IMR-90 (cell line): ENCODE results near the gene RPTOR. TPM values are rescaled to one million over a fixed set of nuclear protein-coding genes. Genes with fewer than 3 reads are reported as not detected.
"Not testable (repeated sequence)": the region's sequence is repeated elsewhere in the genome, so short reads cannot be mapped to it uniquely, and the experiment has no call there.

Source experiments
- ATAC-seq: fragments of 200-7000 bp; cut with Tn5 transposase; 2 replicates; pipeline ENCODE4 v1.9.1; 2020; ENCODE audit warnings: low read depth, mild to moderate bottlenecking, moderate library complexity
- BruUV-seq: library from RNA; stranded (reverse); fragments of 400-500 nt; replicated peaks from 2 replicates; lab custom pipeline; 2021; lab: Mats Ljungman, UMichigan
- CTCF ChIA-PET: fragments of 300-600 bp; formaldehyde crosslinking; extraction: SDS; loops from one replicate; lab custom pipeline; 2021; ENCODE audit warnings: antibody characterized with exemption; lab: Yijun Ruan, JAX
- POLR2A ChIA-PET: fragments of 300-600 bp; sonication (Branson Sonifier 250); formaldehyde crosslinking; loops from one replicate; lab custom pipeline; 2022; ENCODE audit warnings: antibody characterized with exemption; ENCODE audit not compliant: unreplicated experiment; lab: Charles Lee
- DNase-seq: peaks from one replicate; pipeline ENCODE4 v3.0.0; 2013
- H2AFZ ChIP-seq: replicated peaks from 2 replicates; pipeline ENCODE3; 2013; ENCODE audit warnings: low read length, mild to moderate bottlenecking; ENCODE audit not compliant: poor library complexity
- H2AK5ac ChIP-seq: 2 replicates; pipeline ENCODE4 v1.6.1; 2013; ENCODE audit warnings: low read depth, low read length, inconsistent platforms
- H2AK9ac ChIP-seq: replicated peaks from 2 replicates; pipeline ENCODE3; 2013; ENCODE audit warnings: mild to moderate bottlenecking, low read depth, low read length, moderate library complexity; ENCODE audit not compliant: poor library complexity
- H2BK120ac ChIP-seq: 2 replicates; pipeline ENCODE4 v1.6.1; 2013; ENCODE audit warnings: low read depth, low read length, inconsistent platforms
- H2BK15ac ChIP-seq: 3 replicates; pipeline ENCODE4 v1.6.1; 2013; ENCODE audit warnings: low read depth, low read length, inconsistent platforms
- H2BK20ac ChIP-seq: 2 replicates; pipeline ENCODE4 v1.6.1; 2013; ENCODE audit warnings: low read depth, mild to moderate bottlenecking, inconsistent platforms, low read length, moderate library complexity
- H2BK5ac ChIP-seq: 2 replicates; pipeline ENCODE4 v1.6.1; 2013; ENCODE audit warnings: mild to moderate bottlenecking, low read depth, low read length, inconsistent platforms; ENCODE audit not compliant: poor library complexity, severe bottlenecking
- H3K14ac ChIP-seq: replicated peaks from 2 replicates; pipeline ENCODE4 v1.6.1; 2013; ENCODE audit warnings: low read depth, low read length, inconsistent platforms
- H3K18ac ChIP-seq: 2 replicates; pipeline ENCODE4 v1.6.1; 2013; ENCODE audit warnings: low read depth, low read length, control low read depth
- H3K23ac ChIP-seq: 2 replicates; pipeline ENCODE4 v1.6.1; 2013; ENCODE audit warnings: low read depth, low read length, inconsistent platforms
- H3K27ac ChIP-seq: 2 replicates; pipeline ENCODE4 v1.5.1; 2013; ENCODE audit warnings: mild to moderate bottlenecking, control low read depth, low read length; ENCODE audit not compliant: insufficient read depth
- H3K27me3 ChIP-seq: 2 replicates; pipeline ENCODE4 v1.6.1; 2013; ENCODE audit warnings: low read length; ENCODE audit not compliant: control insufficient read depth, insufficient read depth
- H3K36me3 ChIP-seq: 2 replicates; pipeline ENCODE4 v1.6.1; 2013; ENCODE audit warnings: low read length, mixed read lengths; ENCODE audit not compliant: control insufficient read depth, insufficient read depth
- H3K4ac ChIP-seq: 2 replicates; pipeline ENCODE4 v1.6.1; 2013; ENCODE audit warnings: low read depth, low read length, inconsistent platforms
- H3K4me1 ChIP-seq: 2 replicates; pipeline ENCODE4 v1.6.1; 2013; ENCODE audit warnings: low read length, mixed read lengths; ENCODE audit not compliant: control insufficient read depth, insufficient read depth
- H3K4me2 ChIP-seq: 2 replicates; pipeline ENCODE4 v1.6.1; 2013; ENCODE audit warnings: low read depth, mild to moderate bottlenecking, control low read depth, low read length, moderate library complexity
- H3K4me3 ChIP-seq: 2 replicates; pipeline ENCODE4 v1.5.1; 2013; ENCODE audit warnings: low read depth, mild to moderate bottlenecking, control low read depth, low read length, moderate library complexity; ENCODE audit not compliant: insufficient read depth
- H3K56ac ChIP-seq: 2 replicates; pipeline ENCODE4 v1.6.1; 2013; ENCODE audit warnings: low read length, inconsistent platforms; ENCODE audit not compliant: insufficient read depth; ENCODE audit errors: extremely low read depth
- H3K79me1 ChIP-seq, 2 experiments: 2 replicates each; pipeline ENCODE4 v1.6.1; 2013; ENCODE audit warnings: low read length in 2 of 2, inconsistent platforms in 1 of 2, low read depth in 1 of 2
- H3K9ac ChIP-seq: 2 replicates; pipeline ENCODE4 v1.6.1; 2013; ENCODE audit warnings: low read depth, low read length, control low read depth
- H3K9me1 ChIP-seq: 2 replicates; pipeline ENCODE4 v1.6.1; 2013; ENCODE audit warnings: low read length, inconsistent platforms; ENCODE audit not compliant: insufficient read depth
- H3K9me3 ChIP-seq: 2 replicates; pipeline ENCODE4 v1.6.1; 2013; ENCODE audit warnings: low read length; ENCODE audit not compliant: control insufficient read depth, insufficient read depth
- H4K20me1 ChIP-seq: 2 replicates; pipeline ENCODE4 v1.6.1; 2013; ENCODE audit warnings: low read length, inconsistent platforms; ENCODE audit not compliant: insufficient read depth
- H4K5ac ChIP-seq: 2 replicates; pipeline ENCODE4 v1.6.1; 2013; ENCODE audit warnings: mild to moderate bottlenecking, low read depth, low read length, control low read depth
- H4K8ac ChIP-seq, 2 experiments: 2 replicates each; pipeline ENCODE4 v1.6.1; 2013; ENCODE audit warnings: low read depth in 2 of 2, low read length in 2 of 2, control low read depth in 1 of 2, inconsistent platforms in 1 of 2
- H4K91ac ChIP-seq: 2 replicates; pipeline ENCODE4 v1.6.1; 2013; ENCODE audit warnings: low read depth, low read length, inconsistent platforms; ENCODE audit not compliant: insufficient read depth
- WGBS, 2 experiments: methylation state at CpG; one replicate each; pipeline versions ENCODE4 v1.1.5 to v1.1.7; 2013; ENCODE audit warnings: missing lambda C conversion rate in 2 of 2; ENCODE audit not compliant: insufficient read length in 1 of 2; ENCODE audit errors: extremely low coverage in 2 of 2; 5-methylcytosine and 5-hydroxymethylcytosine counted together
- dilution Hi-C: fragments of 300-500 bp; cut with HindIII; formaldehyde crosslinking; loops from one replicate; pipeline ENCODE4 v1.14.3; 2018; ENCODE audit warnings: low sequenced_read_pairs; ENCODE audit not compliant: unreplicated experiment
- in situ Hi-C: fragments of 300-500 bp; cut with MboI; formaldehyde crosslinking; loops from 3 replicates; pipeline ENCODE4 v1.14.3; 2019; ENCODE audit warnings: low sequenced_read_pairs, inconsistent platforms, mixed read lengths
- intact Hi-C: fragments of 100-400 bp; cut with micrococcal nuclease; formaldehyde crosslinking; loops from 2 replicates; pipeline ENCODE4 v1.10.0; 2022
- polyA plus RNA-seq, 3 experiments: library from polyadenylated mRNA; depleted of rRNA; stranded (reverse); fragments of >200 nt; gene quantifications; 2 replicates each; pipeline ENCODE4 v1.2.3, GENCODE V29; 2012; ENCODE audit warnings: low replicate concordance in 1 of 3
- total RNA-seq: library from RNA; depleted of rRNA; stranded (reverse); fragments of >200 nt; gene quantifications from 2 replicates; pipeline ENCODE4 v1.2.3, GENCODE V29; 2012
- TF ChIP-seq, protein P1 (sequence below): conservative IDR thresholded peaks from 2 replicates; pipeline ENCODE4 v1.5.1; 2012; ENCODE audit warnings: mild to moderate bottlenecking, low read depth, low read length, improper control_type of control experiment

The RPTOR gene
- total and polyA plus RNA-seq, 2 of the 4 experiments (the other 2 are of a cell fraction): 10.8 to 14.7 TPM

DNA sequence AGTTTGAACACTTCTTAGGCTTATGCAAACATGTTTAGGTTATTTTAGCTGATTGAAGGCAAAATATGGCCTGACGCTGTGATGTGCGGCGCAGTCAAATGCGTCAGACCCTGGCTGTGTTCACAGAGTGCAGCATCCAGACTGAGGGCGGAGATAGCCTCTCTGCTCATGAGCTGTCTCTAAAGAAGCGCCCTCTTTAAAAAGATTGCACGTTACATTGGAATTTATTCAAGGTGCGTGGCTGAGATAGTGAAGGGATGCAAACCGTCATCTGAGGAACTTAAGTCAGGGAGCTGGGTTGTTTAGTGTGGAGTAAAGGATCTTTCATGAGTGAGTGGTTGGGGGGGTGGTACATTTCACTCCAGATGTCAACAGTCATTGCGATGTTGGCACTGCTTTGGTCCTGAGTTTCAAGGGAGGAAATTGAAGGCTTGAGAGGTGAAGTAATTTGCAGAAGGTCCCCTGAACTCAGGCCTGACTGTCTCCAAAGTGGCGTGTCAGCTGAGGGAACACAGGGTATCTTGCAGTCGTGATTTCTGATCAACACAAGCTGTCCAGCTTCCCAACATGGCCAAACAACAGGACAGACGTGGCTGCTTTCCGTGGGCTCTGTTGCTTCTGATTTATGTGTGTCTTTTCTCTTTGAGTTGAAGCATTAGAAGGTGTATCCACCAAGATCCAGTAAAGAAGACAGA, 33.4 kb downstream of the RPTOR start (continued):
- TF ChIP-seq, protein P1, sequence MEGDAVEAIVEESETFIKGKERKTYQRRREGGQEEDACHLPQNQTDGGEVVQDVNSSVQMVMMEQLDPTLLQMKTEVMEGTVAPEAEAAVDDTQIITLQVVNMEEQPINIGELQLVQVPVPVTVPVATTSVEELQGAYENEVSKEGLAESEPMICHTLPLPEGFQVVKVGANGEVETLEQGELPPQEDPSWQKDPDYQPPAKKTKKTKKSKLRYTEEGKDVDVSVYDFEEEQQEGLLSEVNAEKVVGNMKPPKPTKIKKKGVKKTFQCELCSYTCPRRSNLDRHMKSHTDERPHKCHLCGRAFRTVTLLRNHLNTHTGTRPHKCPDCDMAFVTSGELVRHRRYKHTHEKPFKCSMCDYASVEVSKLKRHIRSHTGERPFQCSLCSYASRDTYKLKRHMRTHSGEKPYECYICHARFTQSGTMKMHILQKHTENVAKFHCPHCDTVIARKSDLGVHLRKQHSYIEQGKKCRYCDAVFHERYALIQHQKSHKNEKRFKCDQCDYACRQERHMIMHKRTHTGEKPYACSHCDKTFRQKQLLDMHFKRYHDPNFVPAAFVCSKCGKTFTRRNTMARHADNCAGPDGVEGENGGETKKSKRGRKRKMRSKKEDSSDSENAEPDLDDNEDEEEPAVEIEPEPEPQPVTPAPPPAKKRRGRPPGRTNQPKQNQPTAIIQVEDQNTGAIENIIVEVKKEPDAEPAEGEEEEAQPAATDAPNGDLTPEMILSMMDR: no peak

DNA sequence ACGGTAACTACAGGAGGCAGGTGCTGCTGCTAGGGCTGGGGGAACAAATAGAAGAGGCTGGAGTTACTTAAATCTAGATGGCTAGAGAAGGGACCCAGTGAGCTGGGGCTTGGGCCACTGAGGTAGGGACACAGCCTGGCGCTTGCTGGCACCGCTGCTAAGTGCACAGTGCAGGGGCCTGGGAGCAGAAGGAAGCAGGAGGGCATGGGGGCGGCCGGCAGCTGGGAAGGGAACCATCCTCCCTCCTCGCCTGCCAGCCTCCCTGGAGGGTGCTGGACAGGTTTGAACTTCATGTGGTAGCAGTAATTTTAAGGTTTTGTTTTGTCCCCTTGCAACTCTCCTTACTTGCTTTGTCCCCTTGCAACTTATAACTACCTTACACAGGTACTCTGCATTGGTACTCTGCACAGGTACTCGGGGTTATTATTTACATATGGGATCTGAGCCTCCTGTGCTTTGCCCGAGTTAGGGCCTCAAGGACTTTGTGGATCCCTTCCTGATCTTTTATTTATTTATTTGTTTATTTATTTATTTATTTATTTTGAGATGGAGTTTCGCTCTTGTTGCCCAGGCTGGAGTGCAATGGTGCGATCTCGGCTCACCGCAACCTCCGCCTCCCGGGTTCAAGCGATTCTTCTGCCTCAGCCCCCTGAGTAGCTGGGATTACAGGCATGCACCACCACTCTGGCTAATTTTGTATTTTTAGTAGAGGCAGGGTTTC, 34.2 kb downstream of the RPTOR start:
- H2AK5ac ChIP-seq, H3K9ac ChIP-seq, H2BK20ac ChIP-seq, dilution Hi-C loops, H3K4me2 ChIP-seq, ATAC-seq, POLR2A ChIA-PET, H3K56ac ChIP-seq, DNase-seq, BruUV-seq, H3K23ac ChIP-seq, H2AFZ ChIP-seq, CTCF ChIA-PET, H3K9me3 ChIP-seq, H2BK15ac ChIP-seq, H3K27me3 ChIP-seq, H3K27ac ChIP-seq, H4K5ac ChIP-seq, H4K20me1 ChIP-seq, H3K14ac ChIP-seq, H3K4ac ChIP-seq, H4K8ac ChIP-seq, H3K4me3 ChIP-seq, H4K91ac ChIP-seq, H3K36me3 ChIP-seq, H3K18ac ChIP-seq, H2BK120ac ChIP-seq, H3K4me1 ChIP-seq, H2BK5ac ChIP-seq: not testable (repeated sequence)
- peak overlapping the region; percentile 44 for H2AK9ac ChIP-seq
- in situ Hi-C loops (loop anchor here (5.0 kb wide), 1 partner anchor 398 kb away; no protein-coding TSS in a partner anchor), intact Hi-C loops (loop anchor here (5.0 kb wide), 1 partner anchor 403 kb away; no protein-coding TSS in a partner anchor)
- peaks cover 12% of the 10 kb centered on the region; the same call in 1 of the 2 replicates for H3K9me1 ChIP-seq
- peaks cover 22 to 62% of the 10 kb centered on the region in 2 experiments for H3K79me1 ChIP-seq
- 100% methylated on average over 1 of the region's 15 CpGs; no CpG with 5 or more reads in 1 of the 2 experiments for WGBS, 2 experiments
